Measurements from ENCODE around the gene THG1L. TPM values are rescaled to one million over a fixed set of nuclear protein-coding genes. Genes with fewer than 3 reads are reported as not detected.

Gene THG1L
- total and polyA plus RNA-seq, 3 donors from 2014 or later = 11.9 to 18.1 (median 14.0) TPM

DNA sequence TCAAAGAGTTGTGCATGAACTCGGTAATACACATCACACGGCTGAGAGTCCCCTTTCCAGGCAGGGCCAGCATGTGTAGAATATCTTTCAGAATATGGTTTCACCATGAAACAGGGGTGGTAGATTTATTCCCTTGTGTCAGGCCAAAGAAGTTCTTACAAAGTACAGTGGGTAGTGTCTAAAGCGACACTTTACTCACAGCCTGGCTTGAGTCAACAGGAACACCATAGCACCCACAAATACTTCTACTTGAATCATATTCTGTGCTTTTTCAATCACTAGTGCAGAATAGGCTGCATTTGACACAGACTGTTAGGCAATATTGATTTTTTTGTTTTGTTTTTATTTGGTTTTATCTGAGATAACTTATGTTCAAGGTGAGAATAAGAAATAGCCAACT, 24.9 kb downstream of the THG1L start:
- intact Hi-C loops (cut with DNase I; ENCODE audit: low total_unique reads) = no loop called here
- H3K9me3 ChIP-seq = no peaks in the 10 kb centered on the region
- H3K27ac ChIP-seq = no peak overlapping the region
- no peak overlapping the region for H3K4me3 ChIP-seq
- DNase-seq = no peak
- no peak for TF ChIP-seq POLR2A (IDR thresholded peaks at IDR 0.05)
- TF ChIP-seq, protein P1, sequence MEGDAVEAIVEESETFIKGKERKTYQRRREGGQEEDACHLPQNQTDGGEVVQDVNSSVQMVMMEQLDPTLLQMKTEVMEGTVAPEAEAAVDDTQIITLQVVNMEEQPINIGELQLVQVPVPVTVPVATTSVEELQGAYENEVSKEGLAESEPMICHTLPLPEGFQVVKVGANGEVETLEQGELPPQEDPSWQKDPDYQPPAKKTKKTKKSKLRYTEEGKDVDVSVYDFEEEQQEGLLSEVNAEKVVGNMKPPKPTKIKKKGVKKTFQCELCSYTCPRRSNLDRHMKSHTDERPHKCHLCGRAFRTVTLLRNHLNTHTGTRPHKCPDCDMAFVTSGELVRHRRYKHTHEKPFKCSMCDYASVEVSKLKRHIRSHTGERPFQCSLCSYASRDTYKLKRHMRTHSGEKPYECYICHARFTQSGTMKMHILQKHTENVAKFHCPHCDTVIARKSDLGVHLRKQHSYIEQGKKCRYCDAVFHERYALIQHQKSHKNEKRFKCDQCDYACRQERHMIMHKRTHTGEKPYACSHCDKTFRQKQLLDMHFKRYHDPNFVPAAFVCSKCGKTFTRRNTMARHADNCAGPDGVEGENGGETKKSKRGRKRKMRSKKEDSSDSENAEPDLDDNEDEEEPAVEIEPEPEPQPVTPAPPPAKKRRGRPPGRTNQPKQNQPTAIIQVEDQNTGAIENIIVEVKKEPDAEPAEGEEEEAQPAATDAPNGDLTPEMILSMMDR (IDR thresholded peaks at IDR 0.05) = no peak
- WGBS, 2 donors = 91 to 96% methylated on average over 3 of the region's 3 CpGs
- no peaks in the 10 kb centered on the region for H3K4me1 ChIP-seq
- no peaks in the 10 kb centered on the region for H3K36me3 ChIP-seq (ENCODE audit: low read depth, missing control alignments)
- no peaks in the 10 kb centered on the region for H3K27me3 ChIP-seq

DNA sequence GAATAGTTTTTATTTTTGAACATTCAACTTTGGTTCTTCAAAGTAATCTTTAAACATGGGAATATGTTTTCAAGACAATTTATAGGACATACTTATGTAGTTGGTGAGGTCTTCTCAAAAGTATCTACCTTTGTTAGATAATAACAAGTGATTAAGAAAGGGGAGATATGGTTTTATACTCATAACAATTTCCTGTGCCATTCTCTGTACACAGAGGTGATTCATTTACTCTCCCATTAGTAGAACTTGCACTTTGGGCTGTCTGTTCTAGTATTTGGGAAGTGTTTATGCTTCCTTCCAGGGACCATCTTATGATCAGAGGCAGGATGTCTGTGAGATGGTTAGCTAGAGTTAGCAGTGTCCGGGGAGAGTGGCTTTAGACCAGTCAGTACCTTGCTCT, 27.5 kb downstream of the THG1L start:
- Histone ChIP-seq H3K4me1 (no peaks in the 10 kb centered on the region), H3K27me3 (no peaks in the 10 kb centered on the region), H3K9me3 (no peaks in the 10 kb centered on the region), H3K27ac (no peak overlapping the region), H3K36me3 (ENCODE audit: low read depth, missing control alignments) (no peaks in the 10 kb centered on the region), H3K4me3 (no peak overlapping the region)
- intact Hi-C loops (cut with DNase I; ENCODE audit: low total_unique reads) = no loop called here
- 100% methylated on average over 1 of the region's 1 CpG for WGBS, 2 donors
- TF ChIP-seq, protein P1 (IDR thresholded peaks at IDR 0.05) = no peak
- no peak for TF ChIP-seq POLR2A (IDR thresholded peaks at IDR 0.05)
- no peak for DNase-seq

DNA sequence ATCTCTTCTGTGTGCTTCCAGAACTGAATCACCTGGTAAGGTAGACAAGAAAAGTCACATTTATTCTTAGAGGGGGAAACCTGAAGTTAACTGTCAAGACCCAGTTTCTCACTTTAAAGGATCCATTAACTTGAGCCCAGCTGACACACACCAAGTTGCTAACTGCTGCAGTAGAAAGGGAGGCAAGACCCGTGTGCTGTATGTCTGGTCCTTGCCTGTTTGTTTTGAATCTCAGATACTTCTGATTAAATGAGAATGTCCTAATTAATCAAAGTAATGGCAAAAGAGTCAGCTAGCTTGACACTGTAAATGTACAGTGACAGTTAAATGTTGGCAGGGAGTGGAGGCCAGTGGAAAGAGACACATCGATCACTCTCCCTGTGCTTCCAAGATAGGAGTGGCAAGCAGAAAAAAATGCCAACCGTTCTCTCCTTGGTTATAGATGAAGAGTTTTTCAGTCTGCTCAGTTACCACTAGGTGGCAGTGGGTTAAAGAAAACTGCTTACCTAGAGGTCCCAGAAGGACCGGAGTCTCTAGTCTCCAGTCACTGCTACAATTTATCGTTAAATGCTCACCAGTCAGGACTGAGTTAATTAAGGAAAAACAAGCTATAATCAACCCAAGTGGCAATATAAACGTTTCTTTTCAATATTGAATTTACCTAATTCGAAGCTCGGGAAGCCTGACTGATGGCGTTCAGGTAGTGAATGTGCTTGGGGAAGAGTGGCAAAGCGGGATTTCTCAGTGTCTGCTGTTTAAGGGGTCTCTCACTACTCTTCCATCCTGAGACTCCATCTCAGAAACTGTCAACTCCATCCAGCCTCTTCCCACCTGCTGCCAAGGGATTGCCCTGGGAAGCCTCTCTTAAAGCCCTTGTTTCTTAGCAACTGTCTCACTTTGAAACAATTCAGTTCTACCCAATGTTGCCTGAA, 30.7 kb downstream of the THG1L start:
- no peaks in the 10 kb centered on the region for H3K4me1 ChIP-seq
- no peaks in the 10 kb centered on the region for H3K27me3 ChIP-seq
- TF ChIP-seq, protein P1 (IDR thresholded peaks at IDR 0.05) = peak; percentile 47 to 85 (median 72)
- no peak for TF ChIP-seq POLR2A (IDR thresholded peaks at IDR 0.05)
- no peaks in the 10 kb centered on the region for H3K9me3 ChIP-seq
- intact Hi-C loops (cut with DNase I; ENCODE audit: low total_unique reads) = no loop called here
- H3K4me3 ChIP-seq = no peak overlapping the region
- no peak overlapping the region for H3K27ac ChIP-seq
- WGBS, 2 donors = 39 to 40% methylated on average over 10 of the region's 10 CpGs
- no peaks in the 10 kb centered on the region for H3K36me3 ChIP-seq (ENCODE audit: low read depth, missing control alignments)
- peak; percentile 40 for DNase-seq

DNA sequence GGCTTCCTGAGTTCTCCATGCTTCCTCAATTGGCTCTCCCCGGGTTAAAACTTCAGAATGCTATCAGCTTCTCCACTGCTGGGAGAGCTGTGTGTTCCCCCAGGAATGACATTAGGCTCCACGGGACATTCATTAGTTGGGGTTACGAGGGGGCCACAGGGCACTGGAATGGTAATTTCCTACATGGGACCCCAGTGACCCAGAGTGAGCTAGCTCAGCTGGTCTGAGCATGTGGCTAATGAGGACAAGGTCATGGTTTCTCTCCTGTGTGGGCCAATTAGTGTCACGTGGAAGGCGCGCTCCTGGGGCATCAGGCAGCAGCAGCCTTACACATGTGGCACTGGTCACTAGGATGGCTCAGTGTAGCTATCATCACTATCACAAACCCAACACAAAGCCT, 33.3 kb downstream of the THG1L start:
- Histone ChIP-seq H3K4me1 (no peaks in the 10 kb centered on the region), H3K4me3 (no peak overlapping the region), H3K36me3 (ENCODE audit: low read depth, missing control alignments) (no peaks in the 10 kb centered on the region), H3K9me3 (no peaks in the 10 kb centered on the region), H3K27me3 (no peaks in the 10 kb centered on the region), H3K27ac (no peak overlapping the region)
- 73 to 77% methylated on average over 6 of the region's 6 CpGs for WGBS, 2 donors
- intact Hi-C loops (cut with DNase I; ENCODE audit: low total_unique reads) = no loop called here
- no peak for DNase-seq
- TF ChIP-seq, protein P1 (IDR thresholded peaks at IDR 0.05) = no peak
- TF ChIP-seq POLR2A (IDR thresholded peaks at IDR 0.05) = no peak

Measured in testis (tissue), 3 donors.